Inflammatory macrophage treated with lipopolysaccharide for 4 hours (primary cell): ENCODE data around the gene SUN1.
A peak's percentile ranks its signal among the peaks of the same experiment; 100 is the strongest.

Experiments
- DNase-seq: peaks from one replicate; pipeline ENCODE4 v3.0.0-alpha.2; 2020

Gene SUN1

GRCh38 chr7:815284-816216 is 16.7 kb upstream of the SUN1 start:
- DNase-seq = no peak

GRCh38 chr7:816300-816750 is 16.0 kb upstream of the SUN1 start:
- peak; percentile 96 for DNase-seq

- DNase-seq = peak; percentile 14
These were observed 15.3 kb upstream of the SUN1 start for GRCh38 chr7:816751-817671.

- DNase-seq = peak; percentile 26
These were observed 14.1 kb upstream of the SUN1 start for GRCh38 chr7:818031-818699.

GRCh38 chr7:820341-820740 is 11.9 kb upstream of the SUN1 start:
- no peak for DNase-seq

- no peak for DNase-seq
These were observed 10.6 kb upstream of the SUN1 start for GRCh38 chr7:821688-822087.

- DNase-seq = no peak
These were observed 9.5 kb upstream of the SUN1 start for GRCh38 chr7:822692-823276.

- DNase-seq = no peak
These were observed 8.6 kb upstream of the SUN1 start for GRCh38 chr7:823649-824048.

GRCh38 chr7:824081-824480 is 8.2 kb upstream of the SUN1 start:
- no peak for DNase-seq

GRCh38 chr7:824664-825063 is 7.6 kb upstream of the SUN1 start:
- DNase-seq = no peak

- DNase-seq = no peak
These were observed 6.9 kb upstream of the SUN1 start for GRCh38 chr7:825386-825785.

GRCh38 chr7:826230-826917 is 5.9 kb upstream of the SUN1 start:
- DNase-seq = no peak

GRCh38 chr7:828793-829561 is 3.3 kb upstream of the SUN1 start:
- no peak for DNase-seq

GRCh38 chr7:830069-830468 is 2.2 kb upstream of the SUN1 start:
- DNase-seq = no peak

GRCh38 chr7:831596-832166 is 595 bp upstream of the SUN1 start:
- DNase-seq = peak; percentile 17

GRCh38 chr7:832968-833424 is 720 bp downstream of the SUN1 start:
- no peak for DNase-seq

- no peak for DNase-seq
These were observed 1.5 kb downstream of the SUN1 start for GRCh38 chr7:833601-834258.

GRCh38 chr7:834277-834676 is 2.0 kb downstream of the SUN1 start:
- DNase-seq = no peak

GRCh38 chr7:835021-835420 is 2.7 kb downstream of the SUN1 start:
- DNase-seq = no peak
